Keratinocyte (primary cell): Measurements from ENCODE around the gene NFKB2. TPM values are rescaled to one million over a fixed set of nuclear protein-coding genes. Genes with fewer than 3 reads are reported as not detected.
A peak's percentile ranks its signal among the peaks of the same experiment; 100 is the strongest.

Experiments used
- DNase-seq: peaks from one replicate; pipeline ENCODE4 v3.0.0-alpha.2; 2011; ENCODE audit warnings: low read depth, missing footprints, low spot score
- FAIRE-seq: peaks from 2 replicates; lab custom pipeline; 2011; peaks lifted over from hg19 to GRCh38; lab: Jason Lieb, UNC
- H2AFZ ChIP-seq: 2 replicates; pipeline ENCODE4 v1.6.0; 2012; ENCODE audit warnings: low read length, control low read depth, inconsistent platforms; ENCODE audit not compliant: control insufficient read depth
- H3K27ac ChIP-seq: 2 replicates; pipeline ENCODE4 v1.5.1; 2011; ENCODE audit warnings: low read length; ENCODE audit not compliant: control insufficient read depth, insufficient read depth
- H3K27me3 ChIP-seq: 3 replicates; pipeline ENCODE4 v1.6.0; 2011; ENCODE audit warnings: low read length; ENCODE audit not compliant: control insufficient read depth, insufficient read depth; ENCODE audit errors: extremely low read depth
- H3K36me3 ChIP-seq, 2 experiments: 2 replicates in 1 of 2; 3 replicates in 1 of 2; pipeline ENCODE4 v1.5.1; 2011; ENCODE audit warnings: low read length in 2 of 2, mild to moderate bottlenecking in 1 of 2; ENCODE audit not compliant: control insufficient read depth in 2 of 2, insufficient read depth in 2 of 2; ENCODE audit errors: extremely low read depth in 1 of 2
- H3K4me1 ChIP-seq: 3 replicates; pipeline ENCODE4 v1.5.1; 2011; ENCODE audit warnings: low read length; ENCODE audit not compliant: control insufficient read depth, insufficient read depth; ENCODE audit errors: extremely low read depth
- H3K4me2 ChIP-seq: 3 replicates; pipeline ENCODE4 v1.6.0; 2011; ENCODE audit warnings: low read depth, low read length; ENCODE audit not compliant: control insufficient read depth, insufficient read depth; ENCODE audit errors: extremely low read depth
- H3K4me3 ChIP-seq, 3 experiments: fragments of 200-600 bp in 1 of 3; sonication (generic) in 1 of 3; 2 replicates in 2 of 3; 3 replicates in 1 of 3; pipeline ENCODE4 v1.5.1; 2011 to 2016; ENCODE audit warnings: low read length in 3 of 3, mild to moderate bottlenecking in 3 of 3, control low read depth in 2 of 3, inconsistent platforms in 1 of 3, low read depth in 1 of 3, mixed read lengths in 1 of 3, mixed run types in 1 of 3, moderate library complexity in 1 of 3; ENCODE audit not compliant: control insufficient read depth in 2 of 3, insufficient read depth in 2 of 3; ENCODE audit errors: extremely low read depth in 1 of 3
- H3K79me2 ChIP-seq: 2 replicates; pipeline ENCODE4 v1.6.0; 2012; ENCODE audit warnings: low read length; ENCODE audit not compliant: control insufficient read depth, insufficient read depth
- H3K9ac ChIP-seq: 3 replicates; pipeline ENCODE4 v1.6.0; 2011; ENCODE audit warnings: low read length; ENCODE audit not compliant: control insufficient read depth, insufficient read depth; ENCODE audit errors: extremely low read depth
- H3K9me1 ChIP-seq: 3 replicates; pipeline ENCODE4 v1.6.0; 2011; ENCODE audit warnings: low read length; ENCODE audit not compliant: control insufficient read depth, insufficient read depth; ENCODE audit errors: extremely low read depth
- H3K9me3 ChIP-seq: 2 replicates; pipeline ENCODE4 v1.5.1; 2012; ENCODE audit warnings: low read depth, low read length; ENCODE audit not compliant: control insufficient read depth
- H4K20me1 ChIP-seq: 3 replicates; pipeline ENCODE4 v1.6.0; 2011; ENCODE audit warnings: low read length; ENCODE audit not compliant: control insufficient read depth, insufficient read depth; ENCODE audit errors: extremely low read depth
- CTCF ChIP-seq, 3 experiments: IDR thresholded peaks in 1 of 3; conservative IDR thresholded peaks in 1 of 3; optimal IDR thresholded peaks in 1 of 3; 2 replicates in 2 of 3; 3 replicates in 1 of 3; pipeline versions ENCODE3 to v1.5.1; 2011; ENCODE audit warnings: low read length in 3 of 3, mild to moderate bottlenecking in 3 of 3, moderate library complexity in 2 of 3, control low read depth in 1 of 3, inconsistent platforms in 1 of 3; ENCODE audit not compliant: insufficient read depth in 2 of 3; ENCODE audit errors: extremely low read depth in 1 of 3
- EZH2 ChIP-seq: IDR thresholded peaks from one replicate; pipeline ENCODE4 v1.6.1; 2012; ENCODE audit warnings: inconsistent platforms, mild to moderate bottlenecking, low read length, moderate library complexity
- dilution Hi-C: fragments of 300-500 bp; cut with MboI; formaldehyde crosslinking; loops from one replicate; pipeline ENCODE4 v1.7.0; 2020; ENCODE audit warnings: low sequenced_read_pairs; ENCODE audit not compliant: extremely low pct_ligation_motif_present
- polyA plus RNA-seq, 5 experiments: library from polyadenylated mRNA; depleted of rRNA in 3 of 5; stranded (reverse) in 3 of 5; stranded (forward) in 1 of 5; unstranded in 1 of 5; fragments of >200 nt; gene quantifications; 1 replicate in 1 of 5; 2 replicates in 3 of 5; 3 replicates in 1 of 5; pipeline versions ENCODE4 v1.2.1 to v1.2.3, GENCODE V29; 2011 to 2012; ENCODE audit warnings: missing spikeins in 2 of 5, low read depth in 1 of 5, low replicate concordance in 1 of 5

NFKB2 gene
- polyA plus RNA-seq, 1 donor (not counting 4 experiments of a cell fraction or from before 2014, with no cell fraction given), result 14.8 TPM

DNA sequence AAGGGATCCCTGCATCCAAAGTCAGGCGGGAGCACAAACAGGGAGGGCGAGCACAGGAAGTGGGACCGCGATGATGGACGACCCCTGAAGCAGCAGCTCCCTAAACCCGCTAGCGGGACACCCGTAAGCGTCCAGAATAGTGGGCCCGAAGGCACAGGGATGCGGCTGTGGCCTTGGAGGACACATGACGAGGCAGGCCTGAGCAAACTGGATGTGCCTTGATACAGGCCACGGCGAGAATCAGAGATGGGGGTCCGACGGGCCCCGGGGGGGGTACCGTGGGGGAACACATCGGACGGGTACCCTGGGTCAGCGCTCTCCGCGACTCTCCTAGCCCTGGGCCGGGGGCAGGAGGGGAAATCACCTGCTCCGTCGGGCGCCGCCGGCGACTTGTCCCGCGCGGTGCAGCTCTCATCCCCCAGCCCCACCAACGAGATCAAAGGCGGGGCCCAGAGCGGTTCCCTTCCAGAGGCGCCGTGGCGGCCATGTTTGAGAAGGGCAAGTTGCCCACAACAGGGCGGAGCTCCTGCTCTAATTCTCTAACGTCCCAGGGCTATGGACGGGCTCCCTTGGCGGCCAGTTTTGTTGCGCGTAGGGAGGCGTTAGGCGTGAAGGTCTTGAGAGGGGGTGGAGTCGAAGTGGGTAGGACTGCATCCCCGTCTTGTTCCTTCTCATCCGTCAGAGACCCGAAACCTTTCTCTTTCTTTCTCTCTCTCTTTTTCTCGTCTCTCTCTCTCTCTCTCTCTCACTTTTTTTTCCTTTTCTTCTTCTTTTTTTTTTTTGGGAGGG is 36.9 kb downstream of the NFKB2 start, which contains the start of gene CUEDC2:
Gene CUEDC2, minus strand, starts transcription at position 413 of the 789 bp plus-strand sequence. CDS start 7,386 bp downstream, outside the sequence.
- H3K9me1 ChIP-seq, result no peaks in the 10 kb centered on the region
- H3K4me3 ChIP-seq, result peak within 1 kb of the TSS; percentile 66 to 88 (median 77)
- H4K20me1 ChIP-seq, result no peaks in the 10 kb centered on the region
- peak within 1 kb of the TSS; percentile 80 for H2AFZ ChIP-seq
- peak within 1 kb of the TSS; percentile 55 for H3K27ac ChIP-seq
- H3K27me3 ChIP-seq, result peaks cover 20% of the 10 kb centered on the region
- peak within 1 kb of the TSS; percentile 96 for H3K4me2 ChIP-seq
- TF ChIP-seq EZH2 (no peak), CTCF (optimal IDR thresholded peaks at IDR 0.05 in 1 of 3, IDR thresholded peaks at IDR 0.05 in 1 of 3, conservative IDR thresholded peaks at IDR 0.05 in 1 of 3; ENCODE audit: extremely low read depth in 1 of 3, insufficient read depth in 2 of 3, low read length in 3 of 3) (peak in 1 of 3 experiments; percentile 2)
- H3K36me3 ChIP-seq, result peaks cover 2 to 4% of the 10 kb centered on the region in 2 experiments
- no peaks in the 10 kb centered on the region for H3K9me3 ChIP-seq
- H3K4me1 ChIP-seq, result peaks cover 6% of the 10 kb centered on the region
- peaks cover 10% of the 10 kb centered on the region for H3K79me2 ChIP-seq
- FAIRE-seq, result no peak
- peak; percentile 75 for DNase-seq
- dilution Hi-C loops, result no loop called here
- H3K9ac ChIP-seq, result peak within 1 kb of the TSS; percentile 84

DNA sequence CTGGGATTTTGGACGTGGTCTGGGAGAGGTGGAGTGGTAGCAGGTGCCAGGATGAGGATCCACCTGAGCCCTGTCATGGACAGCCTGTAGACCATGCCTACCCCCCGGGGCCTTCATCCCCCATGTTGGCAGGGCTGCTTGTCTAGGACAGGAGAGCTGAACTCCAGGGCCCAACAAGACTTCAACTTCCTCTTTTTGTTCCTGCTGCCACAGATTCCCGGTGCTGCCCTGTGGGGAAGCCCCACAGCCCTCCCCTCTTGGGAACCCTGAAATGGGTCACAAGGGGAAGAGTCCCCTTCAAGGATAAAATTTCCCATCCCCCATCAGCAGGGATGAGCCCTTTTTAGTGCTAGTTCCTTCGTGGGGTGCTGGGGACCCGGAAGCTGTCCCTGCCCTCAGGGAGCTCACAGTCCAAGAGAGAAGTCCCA is 38.1 kb downstream of the NFKB2 start:
- TF ChIP-seq EZH2 (no peak), CTCF (optimal IDR thresholded peaks at IDR 0.05 in 1 of 3, IDR thresholded peaks at IDR 0.05 in 1 of 3, conservative IDR thresholded peaks at IDR 0.05 in 1 of 3; ENCODE audit: extremely low read depth in 1 of 3, insufficient read depth in 2 of 3, low read length in 3 of 3) (no peak)
- H3K4me1 ChIP-seq, result peaks cover 6% of the 10 kb centered on the region
- peaks cover 2 to 4% of the 10 kb centered on the region in 2 experiments for H3K36me3 ChIP-seq
- H3K9ac ChIP-seq, result no peak overlapping the region
- H3K9me1 ChIP-seq, result no peaks in the 10 kb centered on the region
- no peak overlapping the region for H3K4me3 ChIP-seq
- no peak overlapping the region for H3K4me2 ChIP-seq
- H3K79me2 ChIP-seq, result peaks cover 10% of the 10 kb centered on the region
- DNase-seq, result no peak
- dilution Hi-C loops, result no loop called here
- no peak for FAIRE-seq
- no peaks in the 10 kb centered on the region for H4K20me1 ChIP-seq
- no peaks in the 10 kb centered on the region for H3K9me3 ChIP-seq
- no peak overlapping the region for H2AFZ ChIP-seq
- peaks cover 20% of the 10 kb centered on the region for H3K27me3 ChIP-seq
- H3K27ac ChIP-seq, result no peak overlapping the region
